Measurements from ENCODE around the gene TOP2B.

The TOP2B gene

GRCh38 chr3:25664812-25665314 lies at the start of gene TOP2B:
Gene TOP2B (minus strand): TSS chr3:25664907. CDS start chr3:25664297, 610 bp downstream.
- peak; percentile 95 for DNase-seq

GRCh38 chr3:25713341-25713985 lies 48.8 kb upstream of the TOP2B start:
- DNase-seq, result no peak

- DNase-seq, result no peak
These were observed 46.4 kb upstream of the TOP2B start for GRCh38 chr3:25711090-25711489.

- DNase-seq, result no peak
These were observed 43.3 kb upstream of the TOP2B start for GRCh38 chr3:25708036-25708435.

GRCh38 chr3:25707268-25707926 lies 42.7 kb upstream of the TOP2B start:
- no peak for DNase-seq

- no peak for DNase-seq
These were observed 41.5 kb upstream of the TOP2B start for GRCh38 chr3:25706213-25706612.

GRCh38 chr3:25697553-25697952 lies 32.8 kb upstream of the TOP2B start:
- no peak for DNase-seq

- no peak for DNase-seq
These were observed 31.2 kb upstream of the TOP2B start for GRCh38 chr3:25695731-25696420.

- DNase-seq, result no peak
These were observed 28.5 kb upstream of the TOP2B start for GRCh38 chr3:25693238-25693637.

GRCh38 chr3:25692341-25692740 lies 27.6 kb upstream of the TOP2B start:
- DNase-seq, result no peak

- DNase-seq, result no peak
These were observed 26.2 kb upstream of the TOP2B start for GRCh38 chr3:25690768-25691533.

GRCh38 chr3:25689226-25689625 lies 24.5 kb upstream of the TOP2B start:
- DNase-seq, result no peak

GRCh38 chr3:25687742-25688141 lies 23.0 kb upstream of the TOP2B start:
- DNase-seq, result no peak

- DNase-seq, result no peak
These were observed 22.1 kb upstream of the TOP2B start for GRCh38 chr3:25686766-25687165.

GRCh38 chr3:25683882-25684281 lies 19.2 kb upstream of the TOP2B start:
- no peak for DNase-seq

GRCh38 chr3:25683410-25683809 lies 18.7 kb upstream of the TOP2B start:
- DNase-seq, result no peak

- DNase-seq, result no peak
These were observed 15.1 kb upstream of the TOP2B start for GRCh38 chr3:25679642-25680302.

GRCh38 chr3:25679166-25679565 lies 14.5 kb upstream of the TOP2B start:
- DNase-seq, result no peak

GRCh38 chr3:25678581-25678980 lies 13.9 kb upstream of the TOP2B start:
- no peak for DNase-seq

- no peak for DNase-seq
These were observed 12.4 kb upstream of the TOP2B start for GRCh38 chr3:25677121-25677520.

GRCh38 chr3:25674670-25675069 lies 10.0 kb upstream of the TOP2B start:
- no peak for DNase-seq

GRCh38 chr3:25673738-25674298 lies 9.1 kb upstream of the TOP2B start:
- no peak for DNase-seq

All from GDM1 (cell line).